Raji (cell line): ENCODE data around the gene PARVG.

Experiments used
- POLR2A ChIP-seq: IDR thresholded peaks from 2 replicates; pipeline ENCODE4 v1.6.1; 2011; ENCODE audit warnings: low read depth, low read length, control low read depth; ENCODE audit not compliant: insufficient read depth

PARVG gene

GRCh38 chr22:44181912-44182587, 1.3 kb downstream of the PARVG start:
- no peak for TF ChIP-seq POLR2A

GRCh38 chr22:44182588-44183286, 2.0 kb downstream of the PARVG start:
- no peak for TF ChIP-seq POLR2A

DNA sequence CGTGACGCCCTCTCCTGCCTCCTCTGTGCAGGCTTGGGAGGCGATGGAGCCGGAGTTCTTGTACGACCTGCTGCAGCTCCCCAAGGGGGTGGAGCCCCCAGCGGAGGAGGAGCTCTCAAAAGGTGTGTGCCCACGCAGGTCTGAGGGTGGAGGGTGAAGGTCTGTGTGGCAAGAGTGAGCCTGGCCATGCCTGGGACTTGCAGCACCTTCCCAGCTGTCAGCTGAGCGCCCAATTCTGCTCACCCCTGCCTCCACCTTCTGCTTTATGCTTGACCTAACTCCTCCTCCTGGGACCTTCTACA, 2.5 kb downstream of the PARVG start:
- TF ChIP-seq POLR2A, result no peak

GRCh38 chr22:44184006-44184405, 3.3 kb downstream of the PARVG start:
- no peak for TF ChIP-seq POLR2A

DNA sequence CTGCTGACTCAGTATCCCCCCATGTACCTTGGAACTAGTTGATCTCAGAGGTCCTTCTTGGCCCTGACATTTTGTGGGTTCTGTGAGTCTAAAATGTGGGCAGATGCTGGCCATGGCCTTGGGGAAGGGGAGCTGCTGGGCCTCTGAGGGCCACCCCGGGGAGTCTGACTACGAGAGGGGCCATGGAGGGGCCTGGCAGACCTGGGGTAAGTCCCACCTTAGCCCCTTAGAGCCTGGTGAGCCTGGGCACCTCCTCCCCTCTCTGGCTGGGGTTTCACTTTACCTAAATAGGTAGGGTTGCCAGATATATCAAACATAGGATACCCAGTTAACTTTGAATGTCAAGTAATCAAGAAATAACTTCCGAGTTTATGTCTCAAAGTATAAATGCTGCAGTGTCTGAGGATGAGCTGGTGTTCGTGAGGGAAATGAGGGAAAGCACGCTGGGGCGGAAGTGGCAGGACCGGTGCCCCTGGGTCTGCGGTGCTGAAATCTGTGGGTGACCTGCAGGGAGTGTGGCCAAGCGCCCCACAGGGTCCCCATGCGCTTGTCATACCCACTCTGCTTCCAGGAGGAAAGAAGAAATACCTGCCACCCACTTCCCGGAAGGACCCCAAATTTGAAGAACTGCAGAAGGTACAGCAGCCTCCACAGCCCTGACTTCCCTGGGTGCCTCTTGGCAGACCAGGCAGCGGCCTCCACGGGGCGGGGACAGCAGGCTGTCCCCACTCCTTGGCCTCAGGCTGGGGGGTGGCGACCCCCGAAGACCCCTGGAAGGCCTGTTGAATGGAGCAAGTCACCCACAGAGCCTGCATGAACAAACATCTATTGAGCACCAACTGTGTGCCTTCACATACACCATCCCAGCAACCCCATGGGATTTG, 4.8 kb downstream of the PARVG start:
- TF ChIP-seq POLR2A, result no peak

- TF ChIP-seq POLR2A, result no peak
Observed at GRCh38 chr22:44186121-44186510, 5.4 kb downstream of the PARVG start.

DNA sequence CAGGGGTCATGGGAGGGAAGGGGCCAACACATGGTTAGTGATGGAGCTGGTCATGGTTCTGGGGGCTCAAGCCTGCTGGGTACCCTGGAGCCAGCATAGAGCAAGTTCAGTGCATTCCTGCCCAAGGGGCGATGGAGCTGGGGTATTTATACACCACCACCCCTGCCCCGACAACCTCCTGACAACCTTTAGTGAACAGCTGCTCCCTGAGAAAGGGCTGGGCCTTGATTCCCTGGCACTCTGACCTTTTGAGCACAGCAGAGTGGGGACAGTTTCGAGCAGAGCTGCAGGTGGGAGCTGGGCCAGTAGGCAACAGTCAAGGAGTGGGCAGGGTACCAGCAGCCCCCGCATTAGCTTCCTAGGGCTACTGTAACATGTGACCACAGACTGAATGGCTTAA, 6.0 kb downstream of the PARVG start:
- TF ChIP-seq POLR2A, result no peak

DNA sequence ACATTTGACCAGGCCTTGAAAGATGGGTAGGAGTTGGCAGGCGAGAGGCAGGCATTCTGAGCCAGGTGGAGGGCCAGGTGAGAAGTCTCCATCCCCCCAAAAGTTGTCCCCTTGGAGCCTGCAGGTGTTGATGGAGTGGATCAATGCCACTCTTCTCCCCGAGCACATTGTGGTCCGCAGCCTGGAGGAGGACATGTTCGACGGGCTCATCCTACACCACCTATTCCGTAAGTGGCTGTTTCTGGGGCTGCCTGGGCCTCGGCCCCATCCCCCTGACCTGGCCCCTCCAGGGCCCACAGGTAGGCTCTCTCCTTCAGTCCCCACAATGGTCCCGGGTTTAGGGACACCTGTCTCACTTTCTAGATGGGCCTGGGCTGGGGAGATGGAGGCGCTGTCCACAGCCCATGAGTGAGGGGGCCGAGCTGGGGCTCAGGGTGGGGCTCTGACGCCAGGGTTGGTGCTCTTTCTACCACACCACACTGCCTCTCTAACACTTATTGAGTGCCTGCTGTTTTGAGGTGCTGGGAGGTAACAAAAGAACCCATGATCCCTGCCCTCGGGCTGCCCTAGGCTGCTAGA, 7.0 kb downstream of the PARVG start:
- TF ChIP-seq POLR2A, result no peak

DNA sequence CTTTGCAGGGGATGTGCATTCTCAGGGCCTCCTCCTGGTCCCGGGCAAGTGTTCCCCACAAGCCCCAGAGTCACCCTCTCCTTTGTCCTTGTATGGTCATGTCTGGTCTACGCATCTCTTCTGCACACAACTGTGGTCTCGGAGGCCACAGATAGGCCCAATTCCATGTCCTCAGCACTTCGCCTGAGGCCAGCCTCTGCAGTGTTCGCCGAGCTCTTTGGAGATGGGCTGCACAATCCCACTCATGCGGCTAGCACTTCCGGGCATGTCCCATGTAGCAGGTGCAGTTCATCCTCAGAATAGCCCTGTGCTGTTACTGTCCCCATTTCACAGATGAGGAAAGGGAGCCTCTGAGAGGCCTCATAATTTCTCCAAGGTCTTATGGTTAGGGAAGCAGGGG, 7.6 kb downstream of the PARVG start:
- no peak for TF ChIP-seq POLR2A

GRCh38 chr22:44188986-44189630, 8.4 kb downstream of the PARVG start:
- no peak for TF ChIP-seq POLR2A

DNA sequence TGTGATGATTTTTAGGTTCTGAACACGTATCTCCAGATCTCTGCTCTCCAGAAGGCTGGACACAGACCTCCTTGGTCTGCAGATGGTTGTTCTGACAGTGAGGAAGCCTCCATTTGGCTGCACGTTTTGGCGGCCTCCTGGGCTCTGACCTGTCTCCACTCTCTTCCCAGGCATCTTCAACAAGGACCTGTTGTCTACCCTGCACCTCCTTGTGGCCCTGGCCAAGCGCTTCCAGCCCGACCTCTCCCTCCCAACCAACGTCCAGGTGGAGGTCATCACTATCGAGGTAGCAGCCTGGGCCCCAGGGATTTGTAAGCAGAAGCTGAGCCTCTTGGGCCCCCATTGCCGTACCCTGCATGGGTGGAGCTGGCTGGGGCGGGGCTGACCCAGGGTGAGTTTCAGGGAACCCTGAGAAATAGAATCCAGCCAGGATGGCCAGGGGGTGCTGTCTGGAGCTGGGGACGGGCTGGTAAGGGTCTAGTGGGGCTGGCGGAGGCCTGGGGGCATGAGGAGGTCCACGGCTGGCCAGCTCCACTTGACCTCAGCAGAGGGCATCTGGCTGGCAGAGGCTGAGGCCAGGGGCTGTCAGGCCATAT, 9.8 kb downstream of the PARVG start:
- TF ChIP-seq POLR2A, result no peak

DNA sequence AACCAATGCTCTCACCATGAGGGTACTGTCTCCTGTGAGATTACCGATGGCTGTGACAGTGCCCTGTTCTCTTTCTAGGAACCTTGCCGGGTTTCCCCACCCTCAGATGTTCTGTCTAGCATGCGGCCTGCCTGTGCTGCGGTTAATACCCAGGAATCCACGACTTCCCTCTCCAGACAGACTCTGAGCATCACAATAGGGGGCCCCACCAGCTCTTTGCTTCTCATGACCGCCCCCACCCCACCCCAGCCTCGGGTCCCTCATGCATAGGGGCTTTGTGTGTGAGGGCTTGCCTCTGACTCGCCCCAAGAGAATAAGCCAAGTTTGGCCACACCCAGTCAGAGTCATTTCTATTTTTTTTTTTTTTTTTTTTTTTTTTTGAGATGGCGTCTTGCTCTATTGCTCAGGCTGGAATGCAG, 10.3 kb downstream of the PARVG start:
- no peak for TF ChIP-seq POLR2A

DNA sequence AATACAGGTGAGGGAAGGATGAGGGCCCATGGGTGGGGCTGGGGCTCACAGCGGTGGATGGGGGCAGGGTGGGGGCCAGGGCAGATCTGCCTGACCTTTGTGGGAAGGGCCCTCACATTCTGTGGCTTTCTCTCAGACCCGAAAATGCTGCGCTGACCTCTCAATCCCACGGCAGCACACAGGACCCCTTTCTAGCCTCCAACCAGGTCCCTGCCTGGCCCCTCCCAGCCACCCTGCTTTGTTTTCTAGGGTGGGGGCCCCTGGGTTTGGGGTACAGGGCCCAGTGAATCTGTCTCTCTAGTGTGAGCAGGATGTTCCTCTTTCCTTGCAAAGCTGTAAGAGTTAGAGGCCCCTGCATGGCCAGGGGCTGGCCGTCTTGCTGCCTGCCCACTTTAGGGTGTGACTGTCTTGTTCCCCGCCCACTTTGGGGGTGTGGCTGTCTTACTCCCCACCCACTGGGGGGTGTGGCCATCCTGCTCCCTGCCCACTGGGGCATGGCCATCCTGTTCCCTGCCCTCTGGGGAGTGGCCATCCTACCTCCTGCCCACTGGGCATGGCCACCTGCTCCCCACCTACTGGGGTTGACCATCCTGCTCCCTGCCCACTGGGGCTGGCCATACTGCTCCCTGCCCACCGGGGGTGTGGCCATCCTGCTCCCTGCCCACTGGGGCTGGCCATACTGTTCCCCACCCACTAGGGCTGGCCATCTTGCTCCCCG, 11.5 kb downstream of the PARVG start:
- no peak for TF ChIP-seq POLR2A
